Neural cell (in vitro differentiated cells): ENCODE data around the gene RPRML.

Experiments used
- CTCF ChIP-seq: fragments of 450-650 bp; IDR thresholded peaks from 2 replicates; pipeline ENCODE4 v1.5.1; 2014; ENCODE audit warnings: antibody characterized with exemption, mild to moderate bottlenecking, moderate library complexity; ENCODE audit not compliant: poor library complexity, severe bottlenecking
- EP300 ChIP-seq: fragments of 450-650 bp; conservative IDR thresholded peaks from 2 replicates; pipeline ENCODE4 v1.6.1; 2014; ENCODE audit warnings: antibody characterized with exemption, mild to moderate bottlenecking, moderate library complexity; ENCODE audit not compliant: poor library complexity, severe bottlenecking
- MXI1 ChIP-seq: fragments of 450-650 bp; conservative IDR thresholded peaks from 2 replicates; pipeline ENCODE4 v1.6.1; 2014; ENCODE audit warnings: antibody characterized with exemption, mild to moderate bottlenecking; ENCODE audit not compliant: poor library complexity, severe bottlenecking
- POLR2AphosphoS5 ChIP-seq: IDR thresholded peaks from 2 replicates; pipeline ENCODE4 v1.6.1; 2012
- RAD21 ChIP-seq: fragments of 450-650 bp; conservative IDR thresholded peaks from 2 replicates; pipeline ENCODE4 v1.6.1; 2014; ENCODE audit warnings: antibody characterized with exemption, mild to moderate bottlenecking, moderate library complexity
- TF ChIP-seq, protein P1 (sequence below): IDR thresholded peaks from 2 replicates; pipeline ENCODE4 v1.6.1; 2012; ENCODE audit warnings: borderline replicate concordance

- TF ChIP-seq CTCF (no peak), POLR2AphosphoS5 (no peak), EP300 (no peak), MXI1 (no peak), RAD21 (no peak)
- TF ChIP-seq, protein P1, sequence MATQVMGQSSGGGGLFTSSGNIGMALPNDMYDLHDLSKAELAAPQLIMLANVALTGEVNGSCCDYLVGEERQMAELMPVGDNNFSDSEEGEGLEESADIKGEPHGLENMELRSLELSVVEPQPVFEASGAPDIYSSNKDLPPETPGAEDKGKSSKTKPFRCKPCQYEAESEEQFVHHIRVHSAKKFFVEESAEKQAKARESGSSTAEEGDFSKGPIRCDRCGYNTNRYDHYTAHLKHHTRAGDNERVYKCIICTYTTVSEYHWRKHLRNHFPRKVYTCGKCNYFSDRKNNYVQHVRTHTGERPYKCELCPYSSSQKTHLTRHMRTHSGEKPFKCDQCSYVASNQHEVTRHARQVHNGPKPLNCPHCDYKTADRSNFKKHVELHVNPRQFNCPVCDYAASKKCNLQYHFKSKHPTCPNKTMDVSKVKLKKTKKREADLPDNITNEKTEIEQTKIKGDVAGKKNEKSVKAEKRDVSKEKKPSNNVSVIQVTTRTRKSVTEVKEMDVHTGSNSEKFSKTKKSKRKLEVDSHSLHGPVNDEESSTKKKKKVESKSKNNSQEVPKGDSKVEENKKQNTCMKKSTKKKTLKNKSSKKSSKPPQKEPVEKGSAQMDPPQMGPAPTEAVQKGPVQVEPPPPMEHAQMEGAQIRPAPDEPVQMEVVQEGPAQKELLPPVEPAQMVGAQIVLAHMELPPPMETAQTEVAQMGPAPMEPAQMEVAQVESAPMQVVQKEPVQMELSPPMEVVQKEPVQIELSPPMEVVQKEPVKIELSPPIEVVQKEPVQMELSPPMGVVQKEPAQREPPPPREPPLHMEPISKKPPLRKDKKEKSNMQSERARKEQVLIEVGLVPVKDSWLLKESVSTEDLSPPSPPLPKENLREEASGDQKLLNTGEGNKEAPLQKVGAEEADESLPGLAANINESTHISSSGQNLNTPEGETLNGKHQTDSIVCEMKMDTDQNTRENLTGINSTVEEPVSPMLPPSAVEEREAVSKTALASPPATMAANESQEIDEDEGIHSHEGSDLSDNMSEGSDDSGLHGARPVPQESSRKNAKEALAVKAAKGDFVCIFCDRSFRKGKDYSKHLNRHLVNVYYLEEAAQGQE, result no peak
Measured at GRCh38 chr17:46951706-46952105, 27.3 kb downstream of the RPRML start.
